ENCODE measurements around the gene TBC1D17. TPM values are rescaled to one million over a fixed set of nuclear protein-coding genes. Genes with fewer than 3 reads are reported as not detected.
A peak's percentile ranks its signal among the peaks of the same experiment; 100 is the strongest.

TBC1D17 gene
- total RNA-seq, 3 donors from 2014 or later: 21.0 to 31.8 (median 30.4) TPM

DNA sequence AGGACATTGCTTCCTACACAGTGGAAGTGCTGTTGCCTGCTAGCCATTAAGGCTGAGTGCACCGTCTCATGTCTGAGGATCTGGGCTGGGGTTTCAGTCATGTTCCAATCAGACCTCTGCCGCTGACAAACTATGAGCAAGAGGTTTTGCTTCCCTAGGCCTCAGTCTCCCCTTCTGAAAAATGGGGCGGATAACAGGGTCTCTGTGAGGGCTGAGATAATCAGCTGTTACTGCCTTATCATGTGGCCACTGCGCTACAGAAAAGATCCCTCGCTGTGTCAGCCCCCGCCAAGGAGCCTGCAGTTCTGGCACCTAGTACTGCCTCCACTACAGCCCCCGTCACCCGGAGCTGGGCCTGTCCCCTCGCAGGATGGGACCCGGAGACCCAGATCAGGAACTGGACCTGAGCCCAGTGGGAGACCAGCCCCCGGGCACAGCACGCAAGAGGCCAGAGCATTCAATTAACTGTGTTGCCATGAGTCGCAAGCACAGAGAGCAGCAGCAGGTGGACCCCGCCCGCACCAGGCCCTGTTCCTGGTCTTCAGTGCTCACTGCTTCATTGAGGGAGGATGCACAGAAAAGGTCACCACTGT, 7.1 kb upstream of the TBC1D17 start:
- H3K9me3 ChIP-seq: no peaks in the 10 kb centered on the region
- peak overlapping the region; percentile 51 to 75 (median 66) for H3K4me3 ChIP-seq
- intact Hi-C loops (cut with DNase I; ENCODE audit: low total_unique reads): no loop called here
- no peak for DNase-seq (ENCODE audit: low spot score in 2 of 2)
- peaks cover 2 to 11% of the 10 kb centered on the region in 2 donors for H3K4me1 ChIP-seq
- TF ChIP-seq, protein P1, sequence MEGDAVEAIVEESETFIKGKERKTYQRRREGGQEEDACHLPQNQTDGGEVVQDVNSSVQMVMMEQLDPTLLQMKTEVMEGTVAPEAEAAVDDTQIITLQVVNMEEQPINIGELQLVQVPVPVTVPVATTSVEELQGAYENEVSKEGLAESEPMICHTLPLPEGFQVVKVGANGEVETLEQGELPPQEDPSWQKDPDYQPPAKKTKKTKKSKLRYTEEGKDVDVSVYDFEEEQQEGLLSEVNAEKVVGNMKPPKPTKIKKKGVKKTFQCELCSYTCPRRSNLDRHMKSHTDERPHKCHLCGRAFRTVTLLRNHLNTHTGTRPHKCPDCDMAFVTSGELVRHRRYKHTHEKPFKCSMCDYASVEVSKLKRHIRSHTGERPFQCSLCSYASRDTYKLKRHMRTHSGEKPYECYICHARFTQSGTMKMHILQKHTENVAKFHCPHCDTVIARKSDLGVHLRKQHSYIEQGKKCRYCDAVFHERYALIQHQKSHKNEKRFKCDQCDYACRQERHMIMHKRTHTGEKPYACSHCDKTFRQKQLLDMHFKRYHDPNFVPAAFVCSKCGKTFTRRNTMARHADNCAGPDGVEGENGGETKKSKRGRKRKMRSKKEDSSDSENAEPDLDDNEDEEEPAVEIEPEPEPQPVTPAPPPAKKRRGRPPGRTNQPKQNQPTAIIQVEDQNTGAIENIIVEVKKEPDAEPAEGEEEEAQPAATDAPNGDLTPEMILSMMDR (IDR thresholded peaks at IDR 0.05): no peak
- no peak for TF ChIP-seq POLR2AphosphoS5 (IDR thresholded peaks at IDR 0.05)
- TF ChIP-seq POLR2A (IDR thresholded peaks at IDR 0.05): no peak
- peak overlapping the region; percentile 92 to 94 for H3K27ac ChIP-seq
- H3K36me3 ChIP-seq: no peaks in the 10 kb centered on the region
- H3K27me3 ChIP-seq: no peaks in the 10 kb centered on the region

DNA sequence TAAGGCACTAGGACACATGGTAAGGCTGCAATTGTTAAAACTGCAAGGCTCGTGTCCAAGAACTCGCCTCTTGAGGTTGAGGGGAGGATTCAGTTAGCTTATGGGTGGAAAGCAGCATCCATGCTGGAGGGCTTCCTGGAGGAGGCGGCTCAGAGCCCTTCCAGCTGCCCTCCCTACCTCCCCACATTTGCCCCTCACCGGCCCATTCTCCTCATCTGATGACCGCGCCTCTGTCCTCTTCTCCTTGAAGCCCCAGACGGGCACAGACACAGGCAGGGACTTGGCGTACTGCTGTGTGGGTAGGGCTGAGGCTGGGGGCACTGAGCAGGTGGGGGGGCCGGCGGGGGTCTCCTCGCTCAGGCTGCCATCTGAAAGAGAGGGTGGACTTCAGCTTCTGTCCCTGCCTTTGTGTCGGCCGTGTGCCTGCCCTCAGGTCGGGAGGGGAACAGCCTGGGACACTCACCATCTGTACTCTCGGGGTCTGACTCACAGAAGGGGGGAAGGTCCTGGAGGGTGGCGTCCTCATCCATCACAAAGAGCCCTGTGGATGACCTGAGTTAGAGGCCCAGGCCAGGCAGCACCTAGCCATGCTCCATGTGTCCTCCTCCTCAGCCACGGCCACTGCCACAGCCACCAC, 6.0 kb upstream of the TBC1D17 start:
- TF ChIP-seq POLR2A (IDR thresholded peaks at IDR 0.05): no peak
- TF ChIP-seq POLR2AphosphoS5 (IDR thresholded peaks at IDR 0.05): no peak
- TF ChIP-seq, protein P1 (IDR thresholded peaks at IDR 0.05): no peak
- intact Hi-C loops (cut with DNase I; ENCODE audit: low total_unique reads): no loop called here

DNA sequence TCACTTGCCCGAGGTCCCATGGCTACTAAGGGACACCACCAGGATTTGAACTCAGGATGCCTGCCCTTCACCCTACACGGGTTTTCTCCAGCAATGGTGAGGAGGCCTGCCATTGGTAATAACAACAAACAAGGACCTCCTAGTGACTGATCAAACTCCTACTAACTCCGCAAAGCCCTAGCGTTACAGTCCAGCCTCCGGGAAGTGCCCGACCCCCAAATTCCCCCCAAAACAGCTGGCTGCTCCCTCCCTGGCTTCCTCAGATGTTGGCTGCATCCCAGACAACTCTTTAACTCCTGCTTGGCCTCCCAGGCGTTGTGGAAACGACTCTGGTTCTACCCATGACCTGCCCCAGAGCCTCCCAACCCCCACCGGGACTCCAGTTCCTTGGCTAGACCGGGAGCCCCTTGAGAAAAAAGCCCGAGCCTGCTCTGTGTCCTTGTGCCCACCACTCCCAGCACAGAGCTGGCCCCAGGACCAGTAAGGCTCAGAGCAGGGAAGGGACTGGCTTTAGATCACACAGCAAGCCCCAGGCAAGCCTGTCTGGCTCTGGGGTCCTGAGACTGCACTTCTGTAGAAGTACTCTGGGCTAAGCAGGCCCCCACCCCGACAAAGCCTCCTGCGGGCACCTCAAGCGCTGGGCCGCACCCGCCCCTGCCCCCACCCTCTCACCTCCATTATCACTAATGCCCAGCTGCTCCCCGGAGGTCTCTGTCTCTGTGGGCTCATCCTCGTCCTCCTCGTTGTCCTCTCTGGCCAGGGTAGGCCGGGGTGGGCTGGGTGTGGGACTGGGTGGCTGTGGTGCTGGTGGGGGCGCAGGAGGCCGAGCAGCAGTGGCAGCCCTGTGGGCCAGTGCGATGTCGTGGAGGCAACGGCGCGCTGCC, 5.0 kb upstream of the TBC1D17 start:
- Histone ChIP-seq H3K36me3 (no peaks in the 10 kb centered on the region), H3K9me3 (no peaks in the 10 kb centered on the region), H3K27ac (no peak overlapping the region), H3K4me3 (no peak overlapping the region), H3K4me1 (peaks cover 4 to 7% of the 10 kb centered on the region in 2 donors), H3K27me3 (no peaks in the 10 kb centered on the region)
- TF ChIP-seq, protein P1 (IDR thresholded peaks at IDR 0.05): no peak
- TF ChIP-seq POLR2AphosphoS5 (IDR thresholded peaks at IDR 0.05) (no peak), POLR2A (IDR thresholded peaks at IDR 0.05) (no peak)
- no peak for DNase-seq (ENCODE audit: low spot score in 2 of 2)
- intact Hi-C loops (cut with DNase I; ENCODE audit: low total_unique reads): no loop called here

More for the DNA sequence above, 6.0 kb upstream of the TBC1D17 start:
- DNase-seq (ENCODE audit: low spot score in 2 of 2): no peak
- no peaks in the 10 kb centered on the region for H3K36me3 ChIP-seq
- H3K9me3 ChIP-seq: no peaks in the 10 kb centered on the region
- no peak overlapping the region for H3K4me3 ChIP-seq
- H3K4me1 ChIP-seq: peaks cover 4 to 11% of the 10 kb centered on the region in 2 donors
- no peak overlapping the region for H3K27ac ChIP-seq
- H3K27me3 ChIP-seq: no peaks in the 10 kb centered on the region

DNA sequence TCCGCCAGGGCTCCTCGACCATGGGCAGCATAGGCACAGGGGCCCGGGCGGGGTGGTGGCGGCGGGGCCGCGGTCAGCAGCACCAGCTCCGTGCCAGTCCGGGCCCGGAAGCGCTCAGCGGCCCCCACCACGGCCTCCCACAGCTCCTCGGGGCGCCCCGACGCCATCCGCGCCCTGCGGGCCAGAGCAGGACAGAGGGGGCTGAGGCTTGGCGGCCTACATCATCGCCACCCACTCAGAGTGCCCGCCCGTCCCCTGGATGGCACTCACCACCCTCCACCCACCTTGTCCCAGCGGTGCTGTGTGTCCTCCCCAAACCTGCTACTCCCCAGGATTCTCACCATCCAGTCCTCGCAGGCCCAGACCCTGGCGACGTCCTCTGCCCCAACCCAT, 4.4 kb upstream of the TBC1D17 start:
- Histone ChIP-seq H3K36me3 (no peaks in the 10 kb centered on the region), H3K9me3 (no peaks in the 10 kb centered on the region), H3K27me3 (no peaks in the 10 kb centered on the region), H3K27ac (no peak overlapping the region), H3K4me1 (peaks cover 4 to 7% of the 10 kb centered on the region in 2 donors), H3K4me3 (no peak overlapping the region)
- intact Hi-C loops (cut with DNase I; ENCODE audit: low total_unique reads): no loop called here
- no peak for TF ChIP-seq POLR2A (IDR thresholded peaks at IDR 0.05)
- no peak for TF ChIP-seq POLR2AphosphoS5 (IDR thresholded peaks at IDR 0.05)
- TF ChIP-seq, protein P1 (IDR thresholded peaks at IDR 0.05): no peak
- DNase-seq (ENCODE audit: low spot score in 2 of 2): no peak

All from breast epithelium (tissue), 4 donors.